Trophoblast cell (in vitro differentiated cells and primary cell): ENCODE measurements around the gene MDM1.

ENCODE experiments used
- DNase-seq, 2 donors: peaks; one replicate each; pipeline ENCODE4 v3.0.0-alpha.2; 2016
- H2AFZ ChIP-seq: 2 replicates; pipeline ENCODE4 v1.6.1; 2013; ENCODE audit warnings: low read length, moderate library complexity, mild to moderate bottlenecking; ENCODE audit not compliant: insufficient read depth, poor library complexity
- H2AK5ac ChIP-seq: 2 replicates; pipeline ENCODE4 v1.6.1; 2013; ENCODE audit warnings: mild to moderate bottlenecking, low read length
- H2BK120ac ChIP-seq: 2 replicates; pipeline ENCODE4 v1.6.1; 2013; ENCODE audit warnings: low read length, mild to moderate bottlenecking, moderate library complexity; ENCODE audit not compliant: insufficient read depth, poor library complexity
- H2BK12ac ChIP-seq: 2 replicates; pipeline ENCODE4 v1.6.1; 2013; ENCODE audit warnings: mild to moderate bottlenecking, low read length, moderate library complexity
- H2BK5ac ChIP-seq: 2 replicates; pipeline ENCODE4 v1.6.1; 2013; ENCODE audit warnings: low read length, low read depth, moderate library complexity, mild to moderate bottlenecking; ENCODE audit not compliant: poor library complexity
- H3K14ac ChIP-seq: 2 replicates; pipeline ENCODE4 v1.6.1; 2013; ENCODE audit warnings: mild to moderate bottlenecking, low read length
- H3K18ac ChIP-seq: 2 replicates; pipeline ENCODE4 v1.6.1; 2013; ENCODE audit warnings: mild to moderate bottlenecking, low read length
- H3K23ac ChIP-seq: 2 replicates; pipeline ENCODE4 v1.6.1; 2013; ENCODE audit warnings: low read length
- H3K27ac ChIP-seq: 2 replicates; pipeline ENCODE4 v1.5.1; 2013; ENCODE audit warnings: low read depth, mild to moderate bottlenecking, inconsistent platforms, low read length, moderate library complexity
- H3K27me3 ChIP-seq: 2 replicates; pipeline ENCODE4 v1.6.1; 2013; ENCODE audit warnings: inconsistent platforms, mild to moderate bottlenecking, low read length, moderate library complexity; ENCODE audit not compliant: insufficient read depth
- H3K36me3 ChIP-seq, 2 experiments: 1 replicate in 1 of 2; 2 replicates in 1 of 2; pipeline ENCODE4 v1.6.1; 2013; ENCODE audit warnings: low read length in 2 of 2, mild to moderate bottlenecking in 2 of 2, moderate library complexity in 1 of 2; ENCODE audit not compliant: insufficient read depth in 2 of 2, control insufficient read depth in 1 of 2
- H3K4ac ChIP-seq: 2 replicates; pipeline ENCODE4 v1.6.1; 2013; ENCODE audit warnings: low read depth, mild to moderate bottlenecking, low read length, moderate library complexity
- H3K4me1 ChIP-seq, 2 experiments: 1 replicate in 1 of 2; 2 replicates in 1 of 2; pipeline ENCODE4 v1.6.1; 2013; ENCODE audit warnings: low read length in 2 of 2, mild to moderate bottlenecking in 2 of 2, moderate library complexity in 1 of 2; ENCODE audit not compliant: insufficient read depth in 2 of 2, control insufficient read depth in 1 of 2
- H3K4me2 ChIP-seq: 2 replicates; pipeline ENCODE4 v1.6.1; 2013; ENCODE audit warnings: inconsistent platforms, mild to moderate bottlenecking, low read length, moderate library complexity
- H3K4me3 ChIP-seq: 2 replicates; pipeline ENCODE4 v1.5.1; 2013; ENCODE audit warnings: mild to moderate bottlenecking, low read depth, low read length, inconsistent platforms
- H3K79me1 ChIP-seq: one replicate; pipeline ENCODE4 v1.6.1; 2013; ENCODE audit warnings: low read length
- H3K79me2 ChIP-seq: 2 replicates; pipeline ENCODE4 v1.6.1; 2013; ENCODE audit warnings: low read length, mild to moderate bottlenecking; ENCODE audit not compliant: control insufficient read depth, insufficient read depth, poor library complexity
- H3K9ac ChIP-seq: 2 replicates; pipeline ENCODE4 v1.6.1; 2013; ENCODE audit warnings: mild to moderate bottlenecking, low read length
- H3K9me3 ChIP-seq: 2 replicates; pipeline ENCODE4 v1.6.1; 2013; ENCODE audit warnings: low read depth, mild to moderate bottlenecking, control low read depth, inconsistent platforms, low read length; ENCODE audit not compliant: insufficient read depth
- H4K12ac ChIP-seq: 2 replicates; pipeline ENCODE4 v1.6.1; 2013; ENCODE audit warnings: low read depth, mild to moderate bottlenecking, low read length, moderate library complexity
- H4K8ac ChIP-seq: 2 replicates; pipeline ENCODE4 v1.6.1; 2013; ENCODE audit warnings: low read depth, mild to moderate bottlenecking, low read length, moderate library complexity
- H4K91ac ChIP-seq: one replicate; pipeline ENCODE4 v1.6.1; 2013; ENCODE audit warnings: low read depth, mild to moderate bottlenecking, low read length, moderate library complexity
- WGBS: extraction: QIAGEN DNeasy Blood & Tissue Kit; methylation state at CpG from one replicate; pipeline ENCODE4 v1.1.7; 2013; ENCODE audit warnings: missing lambda C conversion rate; ENCODE audit not compliant: insufficient read length, insufficient coverage; ENCODE audit errors: extremely low coverage; 5-methylcytosine and 5-hydroxymethylcytosine counted together

The MDM1 gene

DNA sequence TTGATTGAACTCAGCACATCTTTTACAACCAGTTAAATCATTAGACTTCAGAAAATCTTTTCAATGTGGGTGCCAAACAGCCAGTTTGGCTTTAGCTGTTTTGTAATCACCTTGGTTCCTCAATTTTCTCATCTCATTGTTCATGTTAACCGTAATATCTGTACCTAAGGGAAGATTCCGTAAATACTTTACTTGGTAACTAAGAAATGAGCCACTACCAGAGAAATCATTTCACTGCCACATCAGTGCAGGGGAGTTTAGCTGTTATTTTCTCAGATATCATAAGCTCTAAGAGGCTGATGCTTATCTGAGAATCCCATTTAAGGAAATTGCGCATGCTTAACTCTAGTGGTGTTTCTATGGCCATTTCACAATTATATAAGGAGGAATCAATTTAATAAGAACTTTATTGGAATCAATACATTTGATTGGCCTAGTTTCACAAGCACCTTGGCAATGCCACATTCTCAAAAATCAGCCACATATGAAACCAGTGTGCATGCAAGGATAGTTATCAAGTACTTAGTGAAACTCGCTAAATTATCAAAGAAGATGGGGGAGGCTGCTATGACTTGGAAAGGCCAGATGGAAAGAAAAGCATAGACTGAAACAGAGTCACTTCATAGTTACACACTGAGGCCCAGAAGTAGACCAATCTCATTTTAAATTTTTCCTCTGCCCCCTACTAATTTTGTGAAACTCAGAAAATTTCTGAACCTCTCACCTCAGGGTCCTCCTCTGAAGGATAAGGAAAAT, 50.7 kb downstream of the MDM1 start:
- no peaks in the 10 kb centered on the region for H3K36me3 ChIP-seq
- H4K12ac ChIP-seq: no peak overlapping the region
- H3K4me3 ChIP-seq: no peak overlapping the region
- DNase-seq: peak in 1 of 2 donors; percentile 26
- H3K4ac ChIP-seq: no peak overlapping the region
- H4K8ac ChIP-seq: no peak overlapping the region
- no peaks in the 10 kb centered on the region for H3K4me1 ChIP-seq
- H3K14ac ChIP-seq: no peak overlapping the region
- WGBS: no CpG with 5 or more reads among the region's 4 CpGs
- no peak overlapping the region for H2BK12ac ChIP-seq
- H3K79me1 ChIP-seq: no peaks in the 10 kb centered on the region
- H3K4me2 ChIP-seq: no peak overlapping the region
- no peak overlapping the region for H2BK120ac ChIP-seq
- no peaks in the 10 kb centered on the region for H3K27me3 ChIP-seq
- H3K23ac ChIP-seq: no peak overlapping the region
- no peak overlapping the region for H3K9ac ChIP-seq
- H3K27ac ChIP-seq: no peak overlapping the region
- no peak overlapping the region for H2BK5ac ChIP-seq
- H3K18ac ChIP-seq: no peak overlapping the region
- no peak overlapping the region for H2AK5ac ChIP-seq
- H4K91ac ChIP-seq: no peak overlapping the region
- H3K9me3 ChIP-seq: no peaks in the 10 kb centered on the region
- no peak overlapping the region for H2AFZ ChIP-seq
- H3K79me2 ChIP-seq: no peaks in the 10 kb centered on the region

DNA sequence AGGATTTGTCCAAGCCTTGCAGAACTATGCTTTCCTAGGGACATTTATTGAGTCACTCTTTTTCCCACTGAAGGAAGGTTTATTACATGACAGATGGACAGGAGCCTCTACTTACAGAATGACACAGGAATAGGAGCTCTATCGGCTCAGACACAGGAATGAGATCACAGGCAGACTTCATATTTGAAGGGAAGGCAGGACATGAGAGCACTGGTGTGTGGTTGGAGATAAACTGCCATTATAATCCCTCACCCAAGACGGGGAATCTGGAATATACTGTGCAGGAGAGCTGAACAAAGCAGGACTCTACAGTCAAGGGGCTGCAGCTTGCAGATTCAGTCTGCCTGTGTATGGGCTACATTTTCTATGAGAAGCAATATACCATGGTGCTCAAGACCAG, 51.9 kb downstream of the MDM1 start:
- H3K18ac ChIP-seq: no peak overlapping the region
- H3K9me3 ChIP-seq: no peaks in the 10 kb centered on the region
- H4K8ac ChIP-seq: no peak overlapping the region
- H2BK5ac ChIP-seq: no peak overlapping the region
- H3K4me1 ChIP-seq: no peaks in the 10 kb centered on the region
- no peak overlapping the region for H3K4ac ChIP-seq
- DNase-seq: no peak
- H2AFZ ChIP-seq: no peak overlapping the region
- no peak overlapping the region for H3K4me2 ChIP-seq
- no peak overlapping the region for H3K9ac ChIP-seq
- no peaks in the 10 kb centered on the region for H3K79me2 ChIP-seq
- no peak overlapping the region for H4K91ac ChIP-seq
- no peak overlapping the region for H2BK12ac ChIP-seq
- no peak overlapping the region for H3K14ac ChIP-seq
- H2BK120ac ChIP-seq: no peak overlapping the region
- H3K23ac ChIP-seq: no peak overlapping the region
- no peak overlapping the region for H3K27ac ChIP-seq
- H2AK5ac ChIP-seq: no peak overlapping the region
- H3K79me1 ChIP-seq: no peaks in the 10 kb centered on the region
- no CpG with 5 or more reads among the region's 2 CpGs for WGBS
- no peak overlapping the region for H3K4me3 ChIP-seq
- H3K27me3 ChIP-seq: no peaks in the 10 kb centered on the region
- no peaks in the 10 kb centered on the region for H3K36me3 ChIP-seq
- no peak overlapping the region for H4K12ac ChIP-seq

DNA sequence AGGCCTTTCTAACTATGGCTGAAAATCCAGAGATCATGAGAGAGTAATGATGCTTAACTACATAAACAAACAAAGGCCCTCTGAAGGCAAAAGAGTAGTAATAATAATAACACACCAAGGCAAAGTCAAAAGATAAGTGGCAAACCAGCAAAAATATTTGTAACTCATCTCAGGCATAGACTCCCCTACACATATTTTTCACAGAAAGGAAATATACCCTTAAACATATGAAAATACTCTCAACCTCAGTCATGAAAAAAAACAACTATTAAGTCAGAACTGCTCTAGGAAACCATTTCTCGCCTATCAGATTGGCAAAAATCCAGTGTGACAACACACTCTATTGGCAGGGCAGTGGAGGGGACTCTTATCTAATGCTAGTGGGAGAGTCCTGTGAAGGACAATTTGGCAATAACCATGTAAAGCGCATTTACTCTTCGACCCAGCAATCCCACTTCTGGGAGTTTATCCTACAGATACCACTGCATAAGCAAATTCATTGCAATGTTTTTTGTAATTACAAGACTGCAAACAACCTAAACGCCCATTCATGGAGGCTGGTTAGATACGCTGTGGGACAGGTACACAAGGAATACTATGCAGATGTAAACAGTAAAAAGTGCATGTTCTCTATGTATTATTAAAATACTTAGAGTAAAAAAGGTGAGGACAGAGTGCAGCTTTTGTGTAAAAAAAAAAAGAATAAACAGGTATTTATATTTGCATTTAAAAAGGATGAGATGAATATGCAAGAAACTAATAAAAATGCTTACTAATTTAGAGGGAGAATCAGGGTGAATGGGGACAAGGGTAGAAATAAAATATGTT, 52.7 kb downstream of the MDM1 start:
- Histone ChIP-seq H3K27me3 (no peaks in the 10 kb centered on the region), H4K8ac (no peak overlapping the region), H3K23ac (no peak overlapping the region), H2BK120ac (no peak overlapping the region), H3K14ac (no peak overlapping the region), H3K36me3 (no peaks in the 10 kb centered on the region), H3K4ac (no peak overlapping the region), H3K9me3 (no peaks in the 10 kb centered on the region), H2BK12ac (no peak overlapping the region), H2AK5ac (no peak overlapping the region), H4K91ac (no peak overlapping the region), H3K9ac (no peak overlapping the region), H3K4me3 (no peak overlapping the region), H3K79me2 (no peaks in the 10 kb centered on the region), H3K4me1 (no peaks in the 10 kb centered on the region), H4K12ac (no peak overlapping the region), H2AFZ (no peak overlapping the region), H2BK5ac (no peak overlapping the region), H3K4me2 (no peak overlapping the region), H3K27ac (no peak overlapping the region), H3K18ac (no peak overlapping the region), H3K79me1 (no peaks in the 10 kb centered on the region)
- peak; percentile 23 to 67 for DNase-seq
- no CpG with 5 or more reads among the region's 5 CpGs for WGBS

DNA sequence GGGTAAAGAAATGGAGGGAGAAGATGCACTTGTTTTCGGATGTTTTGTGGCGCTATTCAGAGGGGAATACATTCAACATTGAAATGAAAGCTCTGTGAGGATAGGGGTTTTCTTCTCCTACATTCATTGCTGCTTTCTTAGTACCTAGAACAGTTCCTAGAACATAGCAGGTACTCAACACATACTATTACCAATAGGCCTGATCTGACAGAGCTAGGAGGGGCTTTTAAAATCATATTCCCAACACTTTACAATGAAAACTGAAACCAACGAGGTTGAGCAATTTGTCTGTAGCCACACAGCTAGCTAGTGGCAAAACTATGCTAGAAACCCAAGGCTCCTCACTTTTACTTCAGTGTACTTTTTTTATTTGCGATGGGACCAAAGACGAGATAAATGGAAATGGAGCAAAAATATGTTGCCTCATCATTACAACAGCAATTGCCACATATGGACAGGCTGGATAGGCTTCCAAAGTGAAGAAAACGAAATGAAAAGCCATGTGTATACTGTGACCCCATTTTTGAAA, 55.7 kb downstream of the MDM1 start:
- no peak overlapping the region for H2BK12ac ChIP-seq
- no peak for DNase-seq
- H4K8ac ChIP-seq: no peak overlapping the region
- H3K4me2 ChIP-seq: no peak overlapping the region
- no peak overlapping the region for H3K4me3 ChIP-seq
- H3K14ac ChIP-seq: no peak overlapping the region
- no peaks in the 10 kb centered on the region for H3K36me3 ChIP-seq
- no peak overlapping the region for H3K27ac ChIP-seq
- H4K12ac ChIP-seq: no peak overlapping the region
- no peaks in the 10 kb centered on the region for H3K79me1 ChIP-seq
- no peak overlapping the region for H2AK5ac ChIP-seq
- no peaks in the 10 kb centered on the region for H3K9me3 ChIP-seq
- no peak overlapping the region for H3K23ac ChIP-seq
- H3K18ac ChIP-seq: no peak overlapping the region
- H3K4ac ChIP-seq: no peak overlapping the region
- no peaks in the 10 kb centered on the region for H3K79me2 ChIP-seq
- no peak overlapping the region for H2BK120ac ChIP-seq
- no peaks in the 10 kb centered on the region for H3K27me3 ChIP-seq
- WGBS: 100% methylated on average over 2 of the region's 6 CpGs
- H2BK5ac ChIP-seq: no peak overlapping the region
- no peak overlapping the region for H3K9ac ChIP-seq
- H2AFZ ChIP-seq: no peak overlapping the region
- H3K4me1 ChIP-seq: no peaks in the 10 kb centered on the region
- no peak overlapping the region for H4K91ac ChIP-seq
